Effector memory CD8-positive, alpha-beta T cell (primary cell): ENCODE data around the gene BBLN.

Experiments used
- ATAC-seq: fragments of 150-1000 bp; cut with Tn5 transposase; replicated peaks from 2 replicates; pipeline ENCODE4 v1.10.0; 2021; ENCODE audit warnings: mild to moderate bottlenecking, moderate library complexity
- DNase-seq, 3 experiments: peaks; one replicate each; pipeline ENCODE4 v3.0.0; 2021
- H3K27ac Mint-ChIP-seq, 2 donors: one replicate each; pipeline ENCODE4 v1.8.0; 2022; ENCODE audit warnings: mild to moderate bottlenecking in 2 of 2, mixed read lengths in 2 of 2, moderate library complexity in 2 of 2
- H3K27me3 Mint-ChIP-seq, 2 donors: one replicate each; pipeline ENCODE4 v1.8.0; 2022; ENCODE audit warnings: mixed read lengths in 2 of 2
- H3K36me3 Mint-ChIP-seq: one replicate; pipeline ENCODE4 v1.8.0; 2022; ENCODE audit warnings: mild to moderate bottlenecking, moderate library complexity, mixed read lengths; ENCODE audit not compliant: insufficient read depth
- H3K4me1 Mint-ChIP-seq, 2 donors: one replicate each; pipeline ENCODE4 v1.8.0; 2022; ENCODE audit warnings: low read depth in 2 of 2, mixed read lengths in 2 of 2
- H3K4me3 Mint-ChIP-seq, 2 donors: one replicate each; pipeline ENCODE4 v1.8.0; 2022; ENCODE audit warnings: mild to moderate bottlenecking in 2 of 2, mixed read lengths in 2 of 2, moderate library complexity in 2 of 2
- H3K9me3 Mint-ChIP-seq, 2 donors: one replicate each; pipeline ENCODE4 v1.8.0; 2022; ENCODE audit warnings: mixed read lengths in 2 of 2

The BBLN gene

DNA sequence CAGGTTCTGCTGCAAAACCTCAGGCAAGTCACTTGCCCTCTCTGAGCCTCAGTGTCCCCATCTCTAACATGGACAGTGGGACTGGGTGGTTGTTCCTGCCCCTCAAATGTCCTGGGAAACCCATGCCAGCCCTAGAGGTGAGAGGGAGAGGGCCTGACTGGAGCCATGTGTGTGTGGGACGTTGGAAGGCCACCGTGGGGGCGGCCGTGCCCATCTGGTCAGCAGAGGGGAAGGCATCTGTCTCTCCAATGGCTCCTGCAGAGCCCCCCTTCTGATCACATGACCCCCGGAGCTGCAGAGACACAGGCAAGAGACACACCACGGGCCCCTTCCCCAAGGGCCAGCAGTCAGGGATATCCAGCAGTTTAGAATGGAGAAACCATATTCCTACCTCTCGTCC lies 44.8 kb downstream of the BBLN start:
- H3K4me3 Mint-ChIP-seq = peak overlapping the region in 1 of 2 donors; percentile 72
- H3K36me3 Mint-ChIP-seq = no peaks in the 10 kb centered on the region
- H3K4me1 Mint-ChIP-seq = peaks cover 0 to 4% of the 10 kb centered on the region in 2 donors
- no peaks in the 10 kb centered on the region for H3K9me3 Mint-ChIP-seq
- H3K27me3 Mint-ChIP-seq = peaks cover 26 to 45% of the 10 kb centered on the region in 2 donors
- ATAC-seq (no peak), DNase-seq (no peak)
- no peak overlapping the region for H3K27ac Mint-ChIP-seq

DNA sequence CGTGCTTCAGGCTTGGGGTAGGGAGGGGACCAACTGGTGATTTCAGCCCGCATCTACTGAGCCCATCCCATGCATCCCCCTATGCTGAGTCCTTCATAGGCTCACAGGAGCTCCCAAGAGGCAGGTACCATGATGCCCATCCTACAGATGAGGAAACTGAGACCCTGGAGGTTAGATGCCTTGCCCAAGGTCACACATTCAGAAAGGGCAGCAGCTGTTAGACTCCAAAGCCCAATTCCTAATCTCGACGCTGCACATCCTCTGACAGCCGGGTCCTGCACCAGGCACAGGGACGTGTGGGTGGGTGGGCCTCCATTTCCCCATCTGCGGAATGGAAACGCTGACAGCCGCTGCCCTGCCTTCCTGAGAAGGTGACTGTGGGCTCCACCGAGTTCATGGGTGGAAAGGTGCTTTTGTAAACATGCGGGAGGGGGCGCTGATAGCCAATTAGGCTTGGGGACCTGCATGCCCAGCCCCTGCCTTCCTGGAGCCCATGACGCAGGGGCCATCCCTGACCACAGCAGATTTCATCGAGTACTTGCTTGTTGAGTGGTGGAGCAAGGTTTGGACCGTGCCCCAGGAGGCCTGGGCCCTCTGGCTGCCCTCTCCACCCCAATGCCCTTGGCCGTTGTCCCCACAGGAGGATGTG lies 45.4 kb downstream of the BBLN start:
- DNase-seq (no peak), ATAC-seq (no peak)
- Mint-ChIP-seq H3K27me3 (peaks cover 26 to 45% of the 10 kb centered on the region in 2 donors), H3K4me3 (no peak overlapping the region), H3K27ac (no peak overlapping the region), H3K9me3 (no peaks in the 10 kb centered on the region), H3K36me3 (no peaks in the 10 kb centered on the region), H3K4me1 (peaks cover 0 to 4% of the 10 kb centered on the region in 2 donors)

DNA sequence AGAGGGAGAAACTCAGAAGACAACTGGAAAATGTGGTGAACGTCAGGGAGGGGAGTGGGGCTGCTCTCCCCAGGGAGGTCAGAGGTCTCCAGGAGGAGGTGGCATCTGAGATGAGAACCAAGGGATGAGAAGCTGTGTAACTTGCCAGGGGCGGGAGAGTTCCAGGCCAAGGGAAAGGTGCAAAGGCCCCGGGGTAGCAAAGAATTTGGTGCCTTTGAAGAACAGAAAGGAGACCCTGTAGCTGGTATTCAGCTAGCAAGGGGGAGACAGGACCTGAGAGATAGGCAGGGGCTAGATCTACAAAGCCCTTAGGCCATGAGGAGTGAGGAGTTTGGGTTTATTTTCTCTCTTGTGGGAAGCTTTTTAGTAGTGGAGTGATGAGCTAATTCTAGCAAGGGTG lies 46.4 kb downstream of the BBLN start:
- Mint-ChIP-seq H3K27ac (no peak overlapping the region), H3K4me1 (peaks cover 0 to 4% of the 10 kb centered on the region in 2 donors), H3K36me3 (no peaks in the 10 kb centered on the region), H3K4me3 (no peak overlapping the region), H3K27me3 (peaks cover 34 to 54% of the 10 kb centered on the region in 2 donors), H3K9me3 (no peaks in the 10 kb centered on the region)
- DNase-seq (no peak), ATAC-seq (no peak)

DNA sequence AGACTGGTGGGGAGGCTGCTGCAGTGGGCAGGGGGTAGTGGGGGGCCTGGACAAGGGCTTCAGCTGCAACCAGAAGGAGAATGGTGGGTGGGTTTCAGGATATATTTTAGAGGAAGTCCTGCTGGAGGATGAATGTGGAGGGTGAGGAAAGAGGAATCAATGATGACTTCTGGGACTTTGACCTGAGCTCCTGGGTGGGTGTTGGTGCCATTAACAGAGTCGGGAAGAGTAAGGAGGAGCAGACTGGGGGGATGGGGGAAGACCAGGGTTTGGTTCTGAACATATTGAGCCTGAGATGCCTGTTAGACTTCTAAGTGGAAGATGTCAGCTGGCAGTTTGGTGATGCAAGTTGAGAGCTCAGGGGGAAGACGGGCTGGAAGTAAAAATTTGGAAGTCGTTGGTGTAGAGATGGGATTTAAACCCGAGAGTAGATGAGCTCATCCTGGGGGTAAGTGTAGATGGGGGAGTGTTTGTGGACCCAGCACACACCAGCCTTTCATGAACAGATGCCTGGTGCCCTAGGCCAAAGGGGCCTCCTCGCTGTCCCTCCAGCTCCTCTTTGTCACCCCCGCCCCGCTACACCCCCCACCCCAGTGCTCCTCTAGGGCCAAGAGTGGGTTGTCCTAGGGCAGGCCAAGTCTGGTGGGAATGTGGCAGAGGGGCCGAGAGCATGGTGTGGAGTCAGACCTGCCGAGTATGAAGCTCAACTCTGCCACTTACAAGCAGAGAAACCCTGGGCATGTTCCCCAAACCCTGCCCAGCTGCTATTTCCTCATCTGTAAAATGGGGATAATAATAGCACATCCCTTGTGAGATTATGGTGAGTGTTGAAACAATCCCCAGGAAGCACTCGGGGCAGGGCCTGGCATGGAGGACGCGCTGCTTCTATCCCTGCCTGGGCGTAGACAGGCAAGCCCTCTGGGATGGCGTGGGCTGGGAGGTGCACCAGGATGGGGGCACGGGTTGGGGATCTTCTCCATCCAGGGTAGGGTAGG lies 47.1 kb downstream of the BBLN start:
- Mint-ChIP-seq H3K9me3 (no peaks in the 10 kb centered on the region), H3K4me3 (no peak overlapping the region), H3K4me1 (peaks cover 0 to 4% of the 10 kb centered on the region in 2 donors), H3K27ac (no peak overlapping the region), H3K27me3 (peaks cover 41 to 61% of the 10 kb centered on the region in 2 donors), H3K36me3 (no peaks in the 10 kb centered on the region)
- no peak for DNase-seq
- ATAC-seq = no peak

DNA sequence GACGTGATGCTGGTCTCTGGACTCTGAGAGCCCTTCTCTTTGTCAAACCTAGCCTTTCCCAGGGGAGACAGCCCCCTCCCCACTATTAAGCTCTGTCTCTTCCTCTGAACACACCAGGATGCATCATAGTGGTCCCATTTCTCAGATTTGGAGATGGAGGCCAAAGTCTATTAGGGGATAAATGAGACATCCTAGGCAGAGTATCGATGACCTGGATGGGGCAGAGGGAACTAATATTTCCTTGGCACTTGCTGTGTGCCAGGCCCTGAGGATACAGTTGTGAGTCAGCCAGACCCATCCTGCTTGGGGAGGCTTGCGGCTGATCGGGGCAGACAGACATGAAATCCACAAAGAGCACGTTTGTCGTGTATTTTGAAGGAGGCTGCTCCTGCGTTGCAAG lies 48.3 kb downstream of the BBLN start:
- peaks cover 0 to 4% of the 10 kb centered on the region in 2 donors for H3K4me1 Mint-ChIP-seq
- no peaks in the 10 kb centered on the region for H3K9me3 Mint-ChIP-seq
- no peak overlapping the region for H3K4me3 Mint-ChIP-seq
- H3K27ac Mint-ChIP-seq = peak overlapping the region in 1 of 2 donors; percentile 72
- no peak for ATAC-seq
- H3K27me3 Mint-ChIP-seq = peaks cover 44 to 68% of the 10 kb centered on the region in 2 donors
- no peak for DNase-seq
- no peaks in the 10 kb centered on the region for H3K36me3 Mint-ChIP-seq

DNA sequence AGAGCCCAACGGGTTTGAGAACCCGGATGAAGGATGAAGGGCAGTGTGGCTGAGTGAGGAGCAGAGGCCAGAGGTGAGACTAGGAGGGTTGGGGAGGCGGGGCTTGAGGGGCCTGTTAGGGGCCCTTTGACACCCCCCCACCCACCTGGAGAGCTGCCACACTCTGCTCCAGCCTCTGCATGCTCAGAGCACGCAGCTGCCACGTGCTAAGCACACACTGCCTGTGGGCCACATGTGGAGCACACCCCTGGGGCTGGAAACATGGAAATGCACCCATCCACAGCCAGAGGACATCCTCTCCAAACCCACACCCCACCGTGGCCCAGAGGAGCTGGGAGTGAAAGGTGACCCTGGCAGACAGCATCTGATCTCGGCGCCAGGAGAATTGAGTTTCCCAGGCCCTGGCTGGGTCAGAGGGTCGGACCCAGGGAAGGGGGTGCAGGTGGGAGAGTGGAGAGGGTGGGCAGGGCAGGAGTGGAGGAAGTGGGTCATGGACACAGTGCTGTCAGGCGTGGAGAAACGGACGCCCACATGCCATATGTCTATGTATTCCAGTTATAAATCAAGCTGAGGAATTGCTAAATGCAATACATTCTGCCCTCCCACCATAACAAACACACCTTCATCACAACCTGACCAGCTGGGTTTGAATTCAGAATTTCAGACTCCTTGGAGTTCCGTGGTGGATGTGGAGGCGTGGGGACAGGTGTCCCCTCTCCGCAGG lies 49.0 kb downstream of the BBLN start:
- DNase-seq (no peak), ATAC-seq (no peak)
- Mint-ChIP-seq H3K27me3 (peaks cover 43 to 72% of the 10 kb centered on the region in 2 donors), H3K4me1 (peaks cover 0 to 3% of the 10 kb centered on the region in 2 donors), H3K27ac (no peak overlapping the region), H3K4me3 (no peak overlapping the region), H3K36me3 (no peaks in the 10 kb centered on the region), H3K9me3 (no peaks in the 10 kb centered on the region)

DNA sequence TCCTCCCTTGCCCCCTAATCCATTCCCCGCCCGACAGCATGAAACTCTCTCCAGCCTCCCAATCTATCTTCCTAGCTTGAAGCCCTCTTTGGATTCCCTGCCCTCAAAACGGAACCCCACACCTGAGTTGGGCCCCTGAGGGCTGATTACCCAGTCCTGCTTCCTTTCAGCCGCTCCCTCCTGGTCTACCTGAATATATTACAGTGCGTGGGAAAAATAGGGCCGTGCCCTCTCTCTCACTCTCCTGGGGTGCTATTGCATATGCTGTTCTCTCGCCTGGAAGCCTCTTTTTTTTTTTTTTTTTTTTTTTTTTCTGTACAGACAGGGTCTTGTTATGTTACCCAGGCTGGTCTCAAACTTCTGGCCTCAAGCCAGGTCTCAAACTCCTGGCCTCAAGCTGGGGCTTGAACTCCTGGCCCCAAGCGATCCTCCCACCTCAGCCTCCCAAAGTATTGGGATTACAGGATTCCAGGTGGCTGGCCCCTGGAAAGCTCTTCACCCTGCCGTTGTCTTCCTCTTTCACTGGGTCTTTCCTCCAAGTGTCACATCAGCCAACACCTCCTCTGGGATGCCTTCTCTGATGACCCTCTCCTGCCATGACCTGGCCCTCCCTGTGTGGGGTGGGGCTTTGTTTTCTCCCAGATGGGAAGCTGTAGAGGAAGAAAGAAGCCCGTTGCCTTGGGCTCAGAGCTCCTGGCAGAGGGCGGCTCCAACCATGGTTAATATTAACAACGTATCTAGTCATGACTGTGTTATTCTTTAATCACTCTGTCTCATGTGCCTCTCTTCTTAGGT lies 51.3 kb downstream of the BBLN start:
- ATAC-seq (no peak), DNase-seq (no peak)
- H3K36me3 Mint-ChIP-seq = no peaks in the 10 kb centered on the region
- peak overlapping the region in 1 of 2 donors; percentile 13 for H3K27ac Mint-ChIP-seq
- H3K4me1 Mint-ChIP-seq = no peaks in the 10 kb centered on the region
- H3K4me3 Mint-ChIP-seq = no peak overlapping the region
- H3K9me3 Mint-ChIP-seq = no peaks in the 10 kb centered on the region
- peaks cover 27 to 52% of the 10 kb centered on the region in 2 donors for H3K27me3 Mint-ChIP-seq

DNA sequence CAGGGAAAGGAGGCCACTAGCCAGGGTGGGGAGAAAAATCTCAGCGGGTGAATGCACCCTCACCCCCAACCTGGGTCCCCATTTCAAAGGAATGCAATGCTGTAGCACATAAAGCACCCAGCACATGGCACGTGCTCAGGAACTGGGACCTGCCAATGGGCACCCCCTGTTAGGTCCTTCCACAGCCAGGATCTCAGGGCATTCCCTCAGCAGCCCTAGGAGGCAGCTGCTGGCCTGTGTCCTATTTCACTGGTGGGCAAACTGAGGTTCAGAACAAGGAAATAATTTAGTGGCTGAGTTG lies 51.9 kb downstream of the BBLN start:
- Mint-ChIP-seq H3K27ac (no peak overlapping the region), H3K36me3 (no peaks in the 10 kb centered on the region), H3K27me3 (peaks cover 22 to 47% of the 10 kb centered on the region in 2 donors), H3K4me1 (no peaks in the 10 kb centered on the region), H3K4me3 (no peak overlapping the region), H3K9me3 (no peaks in the 10 kb centered on the region)
- ATAC-seq = no peak
- no peak for DNase-seq
